ENCODE data around the gene SIX6.

The SIX6 gene

DNA sequence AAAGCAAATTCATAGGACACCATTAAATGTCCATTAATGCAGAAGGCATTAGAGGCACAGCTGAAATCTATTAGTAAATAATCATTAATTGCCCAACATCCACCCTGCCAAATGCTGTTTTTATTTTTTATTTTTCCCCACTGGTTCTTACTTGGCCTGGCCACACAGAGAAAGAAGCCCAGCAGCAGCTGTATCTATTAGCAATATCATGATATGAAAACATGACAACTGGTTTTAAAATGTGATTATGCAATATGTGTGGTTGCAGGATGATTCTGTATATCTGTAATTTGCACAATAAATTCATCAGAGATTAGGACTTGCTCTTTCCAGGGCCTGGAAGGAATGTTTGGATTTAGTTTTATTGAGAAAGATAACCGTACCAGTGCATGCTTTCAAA is 44.9 kb downstream of the SIX6 start:
- no peak for ATAC-seq
- TF ChIP-seq, protein P1, sequence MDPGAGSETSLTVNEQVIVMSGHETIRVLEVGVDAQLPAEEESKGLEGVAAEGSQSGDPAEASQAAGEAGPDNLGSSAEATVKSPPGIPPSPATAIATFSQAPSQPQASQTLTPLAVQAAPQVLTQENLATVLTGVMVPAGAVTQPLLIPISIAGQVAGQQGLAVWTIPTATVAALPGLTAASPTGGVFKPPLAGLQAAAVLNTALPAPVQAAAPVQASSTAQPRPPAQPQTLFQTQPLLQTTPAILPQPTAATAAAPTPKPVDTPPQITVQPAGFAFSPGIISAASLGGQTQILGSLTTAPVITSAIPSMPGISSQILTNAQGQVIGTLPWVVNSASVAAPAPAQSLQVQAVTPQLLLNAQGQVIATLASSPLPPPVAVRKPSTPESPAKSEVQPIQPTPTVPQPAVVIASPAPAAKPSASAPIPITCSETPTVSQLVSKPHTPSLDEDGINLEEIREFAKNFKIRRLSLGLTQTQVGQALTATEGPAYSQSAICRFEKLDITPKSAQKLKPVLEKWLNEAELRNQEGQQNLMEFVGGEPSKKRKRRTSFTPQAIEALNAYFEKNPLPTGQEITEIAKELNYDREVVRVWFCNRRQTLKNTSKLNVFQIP (CRISPR knock-in tag; IDR thresholded peaks at IDR 0.05; ENCODE audit: borderline replicate concordance, low read depth): no peak
- TF ChIP-seq ISL1 (CRISPR knock-in tag; IDR thresholded peaks at IDR 0.05) (no peak), GLIS3 (CRISPR knock-in tag; IDR thresholded peaks at IDR 0.05) (no peak), RARB (CRISPR knock-in tag; IDR thresholded peaks at IDR 0.05) (no peak), BACH2 (CRISPR knock-in tag; IDR thresholded peaks at IDR 0.05; ENCODE audit: borderline replicate concordance) (no peak), SNAI2 (CRISPR knock-in tag; IDR thresholded peaks at IDR 0.05) (no peak), ZNF565 (CRISPR knock-in tag; conservative IDR thresholded peaks at IDR 0.05; ENCODE audit: low read depth) (no peak), ESRRG (CRISPR knock-in tag; IDR thresholded peaks at IDR 0.05) (no peak), PPARA (CRISPR knock-in tag; IDR thresholded peaks at IDR 0.05; ENCODE audit: borderline replicate concordance) (no peak)

DNA sequence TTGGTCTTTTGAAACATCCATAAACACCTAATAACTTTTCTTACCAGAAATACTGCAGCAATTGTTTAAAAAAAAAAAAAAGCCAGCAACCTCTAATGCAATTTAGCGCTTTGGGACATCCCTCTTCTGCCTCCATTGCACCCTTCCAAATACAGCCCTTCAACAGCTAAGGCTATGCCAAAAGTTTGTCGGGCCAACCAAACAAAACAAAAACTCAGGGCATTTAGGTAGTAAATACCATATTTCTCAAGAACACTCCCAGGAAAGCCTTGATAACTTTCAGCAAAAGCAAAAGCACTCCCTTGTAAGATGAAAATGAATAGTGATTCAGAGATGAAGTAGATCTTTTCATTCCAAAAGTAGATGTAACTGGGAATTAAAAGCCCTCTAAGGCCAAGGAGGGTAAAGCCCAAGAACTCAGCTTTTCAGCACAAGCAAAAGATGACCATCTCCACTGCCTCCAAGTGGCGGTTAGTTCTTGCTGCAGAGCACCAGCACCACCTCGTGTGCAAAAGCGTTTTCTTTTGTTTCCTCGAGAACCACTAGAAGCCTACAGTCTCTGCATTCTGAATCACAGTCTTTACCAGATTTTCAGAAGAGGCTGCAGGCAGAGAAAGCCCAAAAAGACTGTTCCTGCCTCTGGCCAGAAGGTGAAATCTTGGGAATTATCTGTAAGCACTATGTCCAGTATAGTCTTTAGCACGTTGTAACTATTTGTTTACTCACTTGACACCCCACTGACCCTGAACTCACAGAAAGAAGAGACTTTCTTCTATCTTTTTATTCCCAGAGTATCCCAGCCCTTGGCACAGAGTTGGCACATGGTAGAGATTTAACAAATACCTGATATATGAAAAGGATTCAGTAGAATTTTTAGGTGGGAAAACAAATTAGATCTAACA is 53.1 kb downstream of the SIX6 start:
- peak; percentile 88 for ATAC-seq
- TF ChIP-seq, protein P2, sequence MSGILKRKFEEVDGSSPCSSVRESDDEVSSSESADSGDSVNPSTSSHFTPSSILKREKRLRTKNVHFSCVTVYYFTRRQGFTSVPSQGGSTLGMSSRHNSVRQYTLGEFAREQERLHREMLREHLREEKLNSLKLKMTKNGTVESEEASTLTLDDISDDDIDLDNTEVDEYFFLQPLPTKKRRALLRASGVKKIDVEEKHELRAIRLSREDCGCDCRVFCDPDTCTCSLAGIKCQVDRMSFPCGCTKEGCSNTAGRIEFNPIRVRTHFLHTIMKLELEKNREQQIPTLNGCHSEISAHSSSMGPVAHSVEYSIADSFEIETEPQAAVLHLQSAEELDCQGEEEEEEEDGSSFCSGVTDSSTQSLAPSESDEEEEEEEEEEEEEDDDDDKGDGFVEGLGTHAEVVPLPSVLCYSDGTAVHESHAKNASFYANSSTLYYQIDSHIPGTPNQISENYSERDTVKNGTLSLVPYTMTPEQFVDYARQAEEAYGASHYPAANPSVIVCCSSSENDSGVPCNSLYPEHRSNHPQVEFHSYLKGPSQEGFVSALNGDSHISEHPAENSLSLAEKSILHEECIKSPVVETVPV (CRISPR knock-in tag; IDR thresholded peaks at IDR 0.05): no peak

Data from SK-N-SH treated with all-trans-retinoic acid at 6 μM for 48 hours (cell line).